ENCODE data around the gene LIF.

Gene LIF

DNA sequence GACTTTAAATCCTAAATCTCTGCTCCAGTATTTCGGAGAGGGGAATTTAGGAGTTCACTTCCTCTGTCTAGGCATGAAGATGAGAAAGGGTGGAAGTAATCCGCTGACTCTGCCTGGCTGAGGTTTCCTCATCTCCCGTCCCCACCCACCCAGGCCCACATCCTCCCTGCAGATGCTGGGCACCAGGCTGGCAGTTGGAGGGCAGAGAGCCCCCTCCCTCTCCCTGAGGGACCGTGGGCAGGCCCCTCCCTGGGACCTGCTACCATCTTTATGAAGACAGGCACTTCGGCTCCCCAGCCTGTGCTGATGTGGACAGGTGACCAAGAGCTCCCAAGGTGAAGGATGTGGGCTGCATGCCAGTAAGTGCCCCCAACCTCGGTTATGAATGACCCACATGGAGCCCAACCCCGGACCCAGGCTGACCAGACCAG is 36.1 kb upstream of the LIF start:
- Histone ChIP-seq H3K36me3 (ENCODE audit: control insufficient read depth in 1 of 2, insufficient read depth in 2 of 2, low read length in 2 of 2) (peaks cover 0 to 26% of the 10 kb centered on the region in 2 donors), H3K9me3 (ENCODE audit: control insufficient read depth in 1 of 2, low read length in 2 of 2) (no peaks in the 10 kb centered on the region), H3K27me3 (ENCODE audit: low read depth, low read length) (no peaks in the 10 kb centered on the region), H3K27ac (ENCODE audit: low read length) (no peak overlapping the region), H3K4me3 (ENCODE audit: low read depth in 1 of 2, low read length in 2 of 2) (no peak overlapping the region), H3K4me1 (ENCODE audit: control insufficient read depth in 1 of 2, insufficient read depth in 2 of 2, low read length in 2 of 2) (peaks cover 0 to 10% of the 10 kb centered on the region in 2 donors)

- Histone ChIP-seq H3K9me3 (ENCODE audit: control insufficient read depth in 1 of 2, low read length in 2 of 2) (no peaks in the 10 kb centered on the region), H3K36me3 (ENCODE audit: control insufficient read depth in 1 of 2, insufficient read depth in 2 of 2, low read length in 2 of 2) (peaks cover 0 to 20% of the 10 kb centered on the region in 2 donors), H3K4me1 (ENCODE audit: control insufficient read depth in 1 of 2, insufficient read depth in 2 of 2, low read length in 2 of 2) (peaks cover 0 to 14% of the 10 kb centered on the region in 2 donors), H3K27ac (ENCODE audit: low read length) (no peak overlapping the region), H3K4me3 (ENCODE audit: low read depth in 1 of 2, low read length in 2 of 2) (no peak overlapping the region), H3K27me3 (ENCODE audit: low read depth, low read length) (no peaks in the 10 kb centered on the region)
Measured at GRCh38 chr22:30280505-30280904, 33.9 kb upstream of the LIF start.

DNA sequence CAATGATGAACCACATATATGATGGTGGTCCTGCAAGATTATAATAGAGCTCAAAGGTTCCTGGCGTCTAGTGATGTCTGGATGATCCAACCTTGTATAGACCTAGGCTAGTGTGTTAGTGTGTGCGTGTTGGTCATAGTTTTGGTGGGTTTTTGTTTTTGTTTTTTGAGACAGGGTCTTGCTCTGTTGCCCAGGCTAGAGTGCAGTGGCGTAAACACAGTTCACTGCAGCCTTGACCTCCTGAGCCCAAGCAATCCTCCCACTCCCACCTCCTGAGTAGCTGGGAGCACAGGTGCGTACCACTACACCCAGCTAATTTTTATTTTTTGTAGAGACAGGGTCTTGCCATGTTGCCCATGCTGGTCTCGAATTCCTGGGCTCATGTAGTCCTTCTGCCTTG is 33.4 kb upstream of the LIF start:
- H3K27me3 ChIP-seq (ENCODE audit: low read depth, low read length): no peaks in the 10 kb centered on the region
- H3K9me3 ChIP-seq (ENCODE audit: control insufficient read depth in 1 of 2, low read length in 2 of 2): no peaks in the 10 kb centered on the region
- H3K27ac ChIP-seq (ENCODE audit: low read length): no peak overlapping the region
- H3K4me1 ChIP-seq (ENCODE audit: control insufficient read depth in 1 of 2, insufficient read depth in 2 of 2, low read length in 2 of 2): peaks cover 0 to 14% of the 10 kb centered on the region in 2 donors
- no peak overlapping the region for H3K4me3 ChIP-seq (ENCODE audit: low read depth in 1 of 2, low read length in 2 of 2)
- peaks cover 0 to 14% of the 10 kb centered on the region in 2 donors for H3K36me3 ChIP-seq (ENCODE audit: control insufficient read depth in 1 of 2, insufficient read depth in 2 of 2, low read length in 2 of 2)

- peaks cover 0 to 7% of the 10 kb centered on the region in 2 donors for H3K36me3 ChIP-seq (ENCODE audit: control insufficient read depth in 1 of 2, insufficient read depth in 2 of 2, low read length in 2 of 2)
- H3K4me3 ChIP-seq (ENCODE audit: low read depth in 1 of 2, low read length in 2 of 2): no peak overlapping the region
- no peaks in the 10 kb centered on the region for H3K9me3 ChIP-seq (ENCODE audit: control insufficient read depth in 1 of 2, low read length in 2 of 2)
- no peaks in the 10 kb centered on the region for H3K27me3 ChIP-seq (ENCODE audit: low read depth, low read length)
- H3K4me1 ChIP-seq (ENCODE audit: control insufficient read depth in 1 of 2, insufficient read depth in 2 of 2, low read length in 2 of 2): peaks cover 0 to 14% of the 10 kb centered on the region in 2 donors
- H3K27ac ChIP-seq (ENCODE audit: low read length): no peak overlapping the region
Measured at GRCh38 chr22:30279046-30279788, 32.7 kb upstream of the LIF start.

GRCh38 chr22:30277547-30278344 is 31.2 kb upstream of the LIF start:
- Histone ChIP-seq H3K27ac (ENCODE audit: low read length) (no peak overlapping the region), H3K4me3 (ENCODE audit: low read depth in 1 of 2, low read length in 2 of 2) (no peak overlapping the region), H3K4me1 (ENCODE audit: control insufficient read depth in 1 of 2, insufficient read depth in 2 of 2, low read length in 2 of 2) (peaks cover 0 to 14% of the 10 kb centered on the region in 2 donors)

GRCh38 chr22:30276039-30276438 is 29.5 kb upstream of the LIF start:
- Histone ChIP-seq H3K27me3 (ENCODE audit: low read depth, low read length) (no peaks in the 10 kb centered on the region), H3K27ac (ENCODE audit: low read length) (no peak overlapping the region), H3K36me3 (ENCODE audit: control insufficient read depth in 1 of 2, insufficient read depth in 2 of 2, low read length in 2 of 2) (no peaks in the 10 kb centered on the region), H3K4me3 (ENCODE audit: low read depth in 1 of 2, low read length in 2 of 2) (no peak overlapping the region), H3K9me3 (ENCODE audit: control insufficient read depth in 1 of 2, low read length in 2 of 2) (no peaks in the 10 kb centered on the region), H3K4me1 (ENCODE audit: control insufficient read depth in 1 of 2, insufficient read depth in 2 of 2, low read length in 2 of 2) (peaks cover 0 to 14% of the 10 kb centered on the region in 2 donors)

More at GRCh38 chr22:30277547-30278344, 31.2 kb upstream of the LIF start:
- Histone ChIP-seq H3K9me3 (ENCODE audit: control insufficient read depth in 1 of 2, low read length in 2 of 2) (no peaks in the 10 kb centered on the region), H3K36me3 (ENCODE audit: control insufficient read depth in 1 of 2, insufficient read depth in 2 of 2, low read length in 2 of 2) (no peaks in the 10 kb centered on the region), H3K27me3 (ENCODE audit: low read depth, low read length) (no peaks in the 10 kb centered on the region)

DNA sequence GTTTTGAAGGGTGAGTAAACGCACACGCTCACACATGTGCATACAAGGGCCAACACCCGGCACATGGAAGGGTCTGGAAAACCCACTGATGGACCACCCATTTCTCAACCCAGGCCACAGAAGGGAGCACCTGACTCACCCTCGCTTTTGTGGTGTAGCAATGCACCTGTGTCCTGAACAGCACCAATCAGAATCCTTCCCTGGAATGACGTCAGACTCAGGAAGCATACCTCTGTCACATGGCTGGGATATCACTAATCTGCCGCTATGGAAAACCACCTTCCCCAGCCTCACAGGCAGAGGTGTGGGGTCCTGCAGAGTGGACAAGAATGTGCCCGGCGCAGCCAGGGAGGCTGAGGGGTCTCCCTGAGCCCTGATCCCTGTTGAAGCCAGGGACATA is 29.1 kb upstream of the LIF start:
- Histone ChIP-seq H3K4me1 (ENCODE audit: control insufficient read depth in 1 of 2, insufficient read depth in 2 of 2, low read length in 2 of 2) (peaks cover 0 to 14% of the 10 kb centered on the region in 2 donors), H3K9me3 (ENCODE audit: control insufficient read depth in 1 of 2, low read length in 2 of 2) (no peaks in the 10 kb centered on the region), H3K27me3 (ENCODE audit: low read depth, low read length) (no peaks in the 10 kb centered on the region), H3K27ac (ENCODE audit: low read length) (no peak overlapping the region), H3K4me3 (ENCODE audit: low read depth in 1 of 2, low read length in 2 of 2) (no peak overlapping the region), H3K36me3 (ENCODE audit: control insufficient read depth in 1 of 2, insufficient read depth in 2 of 2, low read length in 2 of 2) (no peaks in the 10 kb centered on the region)

GRCh38 chr22:30274437-30274812 is 27.9 kb upstream of the LIF start:
- H3K36me3 ChIP-seq (ENCODE audit: control insufficient read depth in 1 of 2, insufficient read depth in 2 of 2, low read length in 2 of 2): no peaks in the 10 kb centered on the region
- no peak overlapping the region for H3K27ac ChIP-seq (ENCODE audit: low read length)
- peaks cover 0 to 14% of the 10 kb centered on the region in 2 donors for H3K4me1 ChIP-seq (ENCODE audit: control insufficient read depth in 1 of 2, insufficient read depth in 2 of 2, low read length in 2 of 2)
- no peaks in the 10 kb centered on the region for H3K9me3 ChIP-seq (ENCODE audit: control insufficient read depth in 1 of 2, low read length in 2 of 2)
- H3K27me3 ChIP-seq (ENCODE audit: low read depth, low read length): no peaks in the 10 kb centered on the region
- H3K4me3 ChIP-seq (ENCODE audit: low read depth in 1 of 2, low read length in 2 of 2): no peak overlapping the region

GRCh38 chr22:30273711-30274436 is 27.3 kb upstream of the LIF start:
- Histone ChIP-seq H3K27me3 (ENCODE audit: low read depth, low read length) (no peaks in the 10 kb centered on the region), H3K9me3 (ENCODE audit: control insufficient read depth in 1 of 2, low read length in 2 of 2) (no peaks in the 10 kb centered on the region), H3K27ac (ENCODE audit: low read length) (no peak overlapping the region), H3K36me3 (ENCODE audit: control insufficient read depth in 1 of 2, insufficient read depth in 2 of 2, low read length in 2 of 2) (no peaks in the 10 kb centered on the region), H3K4me1 (ENCODE audit: control insufficient read depth in 1 of 2, insufficient read depth in 2 of 2, low read length in 2 of 2) (peaks cover 0 to 14% of the 10 kb centered on the region in 2 donors), H3K4me3 (ENCODE audit: low read depth in 1 of 2, low read length in 2 of 2) (no peak overlapping the region)

DNA sequence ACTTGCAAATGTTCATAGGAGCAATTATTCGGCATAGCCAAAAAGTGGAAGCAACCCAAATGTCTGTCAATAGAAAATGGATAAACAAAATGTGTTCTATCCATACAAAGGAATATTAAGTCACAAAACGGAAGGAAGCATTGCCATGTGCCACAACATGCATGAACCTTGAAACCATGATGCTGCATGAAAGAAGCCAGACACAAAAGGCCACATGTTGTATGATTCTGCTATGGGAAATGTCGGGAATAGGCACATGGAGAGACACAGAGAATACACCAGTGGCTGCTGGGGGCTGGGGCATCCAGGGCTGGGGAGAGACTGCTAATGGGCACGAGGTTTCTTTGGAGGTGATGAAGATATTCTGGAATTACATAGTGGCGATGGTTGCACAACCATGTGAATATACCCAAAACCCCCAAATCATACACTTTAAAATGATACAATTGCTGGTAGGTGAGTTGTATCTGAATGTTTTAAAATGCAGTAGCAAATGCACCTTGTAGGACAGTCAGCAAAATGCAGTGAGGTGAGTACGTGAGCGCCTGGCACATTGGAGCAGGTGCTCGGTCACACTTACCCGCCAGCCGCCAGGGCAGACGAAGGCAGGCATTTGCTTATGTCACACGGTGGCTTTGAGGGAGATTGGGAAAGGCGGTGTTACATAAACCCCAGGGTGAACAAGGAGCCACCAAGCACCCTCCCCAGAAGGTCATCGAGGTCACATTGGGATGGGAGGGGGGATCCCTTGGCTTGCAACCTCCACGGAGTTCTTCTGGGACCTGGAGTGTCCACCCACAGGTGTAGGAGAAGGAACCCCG is 26.4 kb upstream of the LIF start:
- H3K36me3 ChIP-seq (ENCODE audit: control insufficient read depth in 1 of 2, insufficient read depth in 2 of 2, low read length in 2 of 2): no peaks in the 10 kb centered on the region
- peaks cover 0 to 7% of the 10 kb centered on the region in 2 donors for H3K4me1 ChIP-seq (ENCODE audit: control insufficient read depth in 1 of 2, insufficient read depth in 2 of 2, low read length in 2 of 2)
- no peak overlapping the region for H3K27ac ChIP-seq (ENCODE audit: low read length)
- H3K27me3 ChIP-seq (ENCODE audit: low read depth, low read length): no peaks in the 10 kb centered on the region
- no peaks in the 10 kb centered on the region for H3K9me3 ChIP-seq (ENCODE audit: control insufficient read depth in 1 of 2, low read length in 2 of 2)
- no peak overlapping the region for H3K4me3 ChIP-seq (ENCODE audit: low read depth in 1 of 2, low read length in 2 of 2)
